ENCODE results near the gene IL3.

IL3 gene

DNA sequence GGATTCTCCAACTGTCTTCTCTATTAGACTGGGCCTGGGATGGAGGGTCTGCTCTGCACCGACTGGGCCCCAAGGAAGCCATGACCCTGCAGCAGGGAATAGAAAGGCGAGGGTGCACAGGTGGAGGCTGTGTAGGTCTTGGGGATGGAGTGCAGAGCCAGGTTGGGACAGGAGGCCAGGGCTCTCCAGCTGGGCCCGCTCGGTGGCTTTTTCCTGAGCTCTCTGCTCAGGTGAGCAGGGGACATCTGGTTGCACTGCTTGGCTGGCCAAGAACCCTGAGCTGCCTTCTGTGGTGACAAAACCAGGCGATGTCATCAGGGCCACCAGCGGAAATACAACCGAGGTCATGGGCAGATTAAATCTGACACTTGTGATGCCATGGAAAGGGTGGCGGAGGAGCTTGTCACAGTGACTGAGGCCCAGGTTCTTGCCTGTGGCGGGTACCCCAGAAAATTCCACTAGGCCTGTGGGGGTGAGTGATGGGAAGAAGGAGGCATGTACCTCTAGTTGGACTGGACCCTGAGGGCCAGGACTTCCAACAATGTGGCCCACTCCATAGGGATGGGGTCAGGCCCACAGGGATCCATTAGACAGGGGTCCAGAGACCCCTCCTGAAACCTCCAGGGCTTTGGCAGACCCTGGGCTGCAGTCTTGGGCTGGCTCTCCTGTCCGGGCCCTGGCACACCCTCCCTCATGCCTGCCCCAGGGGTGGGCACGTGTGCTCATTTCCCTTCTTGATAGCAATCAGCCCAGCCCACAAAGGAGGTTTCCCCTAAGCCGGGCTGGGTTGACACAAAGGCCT is 4.4 kb upstream of the IL3 start:
- Histone ChIP-seq H3K36me3 (ENCODE audit: insufficient read depth, low read length) (no peaks in the 10 kb centered on the region), H3K4me3 (ENCODE audit: low read length) (no peak overlapping the region), H3K27me3 (ENCODE audit: insufficient read depth, low read length) (no peaks in the 10 kb centered on the region), H3K9me3 (ENCODE audit: low read length) (no peaks in the 10 kb centered on the region), H3K4me1 (ENCODE audit: insufficient read depth, low read length) (no peaks in the 10 kb centered on the region), H2AFZ (ENCODE audit: low read depth, low read length) (no peak overlapping the region)

DNA sequence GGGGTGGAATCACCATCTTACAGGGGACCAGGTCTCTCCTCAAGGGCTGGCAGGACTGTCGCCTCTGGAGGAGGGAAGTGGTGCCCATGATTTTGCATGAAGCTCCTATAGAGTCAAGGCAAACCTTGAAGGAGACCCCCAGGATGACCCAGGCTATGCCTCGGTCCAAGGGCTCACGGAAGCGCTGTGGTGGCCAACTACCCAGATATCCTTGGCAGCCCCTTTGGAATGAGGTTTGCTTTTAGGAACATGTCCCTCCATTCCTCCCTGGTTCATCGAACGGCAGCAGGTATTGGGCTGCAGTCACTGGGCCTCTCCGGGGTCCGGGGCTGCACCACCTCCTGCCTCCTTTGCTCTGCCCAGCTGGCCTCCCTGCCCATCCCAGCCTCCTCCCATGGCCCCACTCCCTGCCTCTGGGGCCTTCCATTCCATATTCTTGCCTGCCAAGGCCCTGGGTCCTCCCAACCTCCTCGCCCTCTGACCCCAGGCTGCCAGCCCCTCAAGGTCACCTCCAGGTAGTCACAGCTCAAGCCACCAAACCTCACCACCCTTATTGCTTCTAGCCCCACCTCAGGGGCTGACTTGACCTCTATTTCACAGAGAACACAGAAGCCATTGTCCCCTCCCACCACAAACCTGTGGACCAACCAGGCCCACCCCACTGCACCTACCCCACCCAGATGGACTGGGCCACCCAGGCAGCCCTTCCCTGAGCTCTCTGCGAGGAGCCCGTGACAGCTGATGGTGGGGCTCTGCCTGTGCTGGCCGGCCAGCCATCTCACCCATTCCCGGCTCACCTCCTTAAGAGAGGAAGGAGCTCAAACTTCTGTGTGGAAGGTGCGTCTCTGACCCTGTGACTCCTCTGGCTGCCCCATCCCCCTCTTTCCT is 3.6 kb upstream of the IL3 start:
- H3K27me3 ChIP-seq (ENCODE audit: insufficient read depth, low read length) = no peaks in the 10 kb centered on the region
- no peaks in the 10 kb centered on the region for H3K9me3 ChIP-seq (ENCODE audit: low read length)
- no peak overlapping the region for H2AFZ ChIP-seq (ENCODE audit: low read depth, low read length)
- H3K4me3 ChIP-seq (ENCODE audit: low read length) = no peak overlapping the region
- no peaks in the 10 kb centered on the region for H3K4me1 ChIP-seq (ENCODE audit: insufficient read depth, low read length)
- H3K36me3 ChIP-seq (ENCODE audit: insufficient read depth, low read length) = no peaks in the 10 kb centered on the region

DNA sequence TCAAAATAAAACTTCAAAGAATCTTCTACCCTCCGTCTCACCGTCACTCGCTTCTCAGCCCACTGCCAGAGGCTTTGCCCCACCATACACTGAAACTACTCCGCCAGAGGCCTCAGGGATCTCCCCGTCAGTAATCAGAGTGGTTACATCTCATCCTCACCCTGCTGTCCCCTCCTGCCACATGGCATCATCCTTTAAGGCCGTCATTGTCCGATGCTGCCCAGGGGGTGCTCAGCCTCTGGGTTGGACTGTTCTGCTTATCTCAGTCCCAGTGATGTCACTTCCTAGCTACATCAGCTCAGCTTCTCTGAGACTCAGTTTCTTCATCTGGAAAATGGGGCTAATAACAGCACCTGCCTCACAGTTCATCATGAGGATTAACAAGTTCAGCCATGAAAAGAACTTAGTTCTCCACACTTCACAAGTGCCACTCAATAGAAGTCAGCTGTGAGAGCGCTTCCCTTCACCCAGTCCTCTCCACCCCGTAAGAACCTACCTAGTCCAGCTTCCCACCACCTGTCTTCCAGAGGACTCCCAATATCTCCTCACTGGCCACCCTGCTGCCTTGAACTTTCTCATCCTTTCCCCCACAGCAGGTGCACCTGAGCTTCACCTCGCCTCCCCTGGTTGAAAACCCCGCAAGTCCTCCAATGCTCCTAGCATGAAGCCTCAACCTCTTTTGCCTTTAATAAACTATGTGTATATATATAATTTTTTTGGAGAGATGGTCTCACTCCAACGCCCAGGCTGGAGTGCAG is 2.8 kb upstream of the IL3 start:
- no peak overlapping the region for H3K4me3 ChIP-seq (ENCODE audit: low read length)
- no peak overlapping the region for H2AFZ ChIP-seq (ENCODE audit: low read depth, low read length)
- no peaks in the 10 kb centered on the region for H3K4me1 ChIP-seq (ENCODE audit: insufficient read depth, low read length)
- H3K9me3 ChIP-seq (ENCODE audit: low read length) = no peaks in the 10 kb centered on the region
- no peaks in the 10 kb centered on the region for H3K27me3 ChIP-seq (ENCODE audit: insufficient read depth, low read length)
- H3K36me3 ChIP-seq (ENCODE audit: insufficient read depth, low read length) = no peaks in the 10 kb centered on the region

DNA sequence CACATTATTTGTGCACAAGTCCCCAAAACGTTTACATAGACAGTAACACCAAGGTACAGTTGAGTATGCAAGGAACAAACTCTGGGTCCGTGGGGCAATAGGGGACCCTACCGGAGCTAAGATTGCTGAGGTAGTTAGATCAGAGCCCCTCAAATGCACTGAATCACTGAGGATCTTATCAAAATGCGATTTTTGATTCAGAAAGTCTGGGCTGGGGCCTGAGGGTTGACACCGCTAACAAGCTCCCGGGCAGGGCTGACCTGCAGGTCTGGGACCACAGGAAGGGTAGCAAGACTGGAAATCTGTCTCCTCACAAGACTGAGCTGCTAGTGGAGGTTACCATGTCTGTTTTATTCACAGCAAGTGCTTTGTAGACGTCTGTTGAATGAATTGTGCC is 1.8 kb upstream of the IL3 start:
- H2AFZ ChIP-seq (ENCODE audit: low read depth, low read length) = no peak overlapping the region
- H3K36me3 ChIP-seq (ENCODE audit: insufficient read depth, low read length) = no peaks in the 10 kb centered on the region
- H3K27me3 ChIP-seq (ENCODE audit: insufficient read depth, low read length) = no peaks in the 10 kb centered on the region
- no peaks in the 10 kb centered on the region for H3K4me1 ChIP-seq (ENCODE audit: insufficient read depth, low read length)
- H3K4me3 ChIP-seq (ENCODE audit: low read length) = no peak overlapping the region
- no peaks in the 10 kb centered on the region for H3K9me3 ChIP-seq (ENCODE audit: low read length)

DNA sequence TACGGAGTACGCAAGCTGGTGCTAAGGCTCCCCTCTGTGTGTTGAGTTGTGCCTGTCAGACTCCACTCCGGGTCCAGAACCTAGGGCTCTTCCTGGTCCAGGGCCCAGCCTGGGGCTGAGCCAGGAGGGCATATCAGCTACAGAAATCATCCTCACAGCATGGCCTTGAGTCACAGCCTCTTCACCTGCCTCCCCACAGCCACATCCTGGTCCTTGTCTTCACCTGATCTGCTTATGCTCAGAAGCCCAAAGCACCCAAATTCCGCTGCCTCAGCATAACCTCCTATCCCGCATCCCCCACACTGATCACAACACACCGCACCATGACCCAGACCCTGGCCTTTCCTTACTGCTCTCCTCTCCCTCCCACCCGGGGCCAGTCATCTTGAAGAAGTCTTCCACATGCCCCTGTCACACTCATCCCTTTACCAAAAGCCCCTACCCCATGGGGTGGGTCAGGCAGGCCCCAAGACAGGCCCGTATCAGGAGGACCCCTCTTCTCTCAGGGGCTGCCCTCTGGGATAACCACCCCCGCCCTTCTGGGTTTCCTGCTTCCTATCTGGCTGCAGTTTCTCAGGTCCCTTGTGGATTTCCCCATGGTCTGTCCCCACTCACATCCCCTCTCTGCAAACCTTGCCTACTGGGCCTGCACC is 1.3 kb upstream of the IL3 start:
- Histone ChIP-seq H3K4me1 (ENCODE audit: insufficient read depth, low read length) (no peaks in the 10 kb centered on the region), H3K27me3 (ENCODE audit: insufficient read depth, low read length) (no peaks in the 10 kb centered on the region), H3K4me3 (ENCODE audit: low read length) (no peak overlapping the region), H3K36me3 (ENCODE audit: insufficient read depth, low read length) (no peaks in the 10 kb centered on the region), H2AFZ (ENCODE audit: low read depth, low read length) (no peak overlapping the region), H3K9me3 (ENCODE audit: low read length) (no peaks in the 10 kb centered on the region)

DNA sequence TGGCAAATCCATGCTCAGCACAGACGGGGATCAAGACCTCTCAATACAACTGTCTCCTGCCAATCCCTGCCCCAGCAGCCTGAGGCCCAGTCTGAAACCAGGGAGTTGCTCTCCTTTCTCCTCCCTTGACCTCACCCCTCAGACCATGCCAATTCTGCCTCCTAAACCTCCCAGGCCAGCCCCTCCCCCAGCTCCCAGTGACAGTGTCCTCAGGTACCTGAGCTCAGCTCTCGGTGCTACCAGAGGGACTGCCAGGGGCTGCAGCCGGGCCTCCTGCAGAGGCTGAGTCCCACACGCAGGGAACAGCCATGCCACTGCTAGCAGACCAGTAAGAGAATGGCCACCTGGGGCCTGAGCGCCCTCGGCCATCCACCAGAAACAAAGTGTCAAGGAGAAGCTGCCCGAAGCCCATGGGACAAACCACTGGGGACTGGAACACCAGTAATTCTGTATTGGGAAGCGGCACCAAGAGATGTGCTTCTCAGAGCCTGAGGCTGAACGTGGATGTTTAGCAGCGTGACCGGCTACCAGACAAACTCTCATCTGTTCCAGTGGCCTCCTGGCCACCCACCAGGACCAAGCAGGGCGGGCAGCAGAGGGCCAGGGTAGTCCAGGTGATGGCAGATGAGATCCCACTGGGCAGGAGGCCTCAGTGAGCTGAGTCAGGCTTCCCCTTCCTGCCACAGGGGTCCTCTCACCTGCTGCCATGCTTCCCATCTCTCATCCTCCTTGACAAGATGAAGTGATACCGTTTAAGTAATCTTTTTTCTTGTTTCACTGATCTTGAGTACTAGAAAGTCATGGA is 557 bp upstream of the IL3 start:
- Histone ChIP-seq H3K4me3 (ENCODE audit: low read length) (no peak overlapping the region), H3K9me3 (ENCODE audit: low read length) (no peaks in the 10 kb centered on the region), H3K4me1 (ENCODE audit: insufficient read depth, low read length) (no peaks in the 10 kb centered on the region), H2AFZ (ENCODE audit: low read depth, low read length) (no peak overlapping the region), H3K36me3 (ENCODE audit: insufficient read depth, low read length) (no peaks in the 10 kb centered on the region), H3K27me3 (ENCODE audit: insufficient read depth, low read length) (no peaks in the 10 kb centered on the region)

- Histone ChIP-seq H3K9me3 (ENCODE audit: low read length) (no peaks in the 10 kb centered on the region), H3K27me3 (ENCODE audit: insufficient read depth, low read length) (no peaks in the 10 kb centered on the region), H2AFZ (ENCODE audit: low read depth, low read length) (no peak overlapping the region), H3K36me3 (ENCODE audit: insufficient read depth, low read length) (no peaks in the 10 kb centered on the region), H3K4me1 (ENCODE audit: insufficient read depth, low read length) (no peaks in the 10 kb centered on the region), H3K4me3 (ENCODE audit: low read length) (no peak overlapping the region)
These were observed 2.8 kb downstream of the IL3 start for GRCh38 chr5:132063090-132063911.

DNA sequence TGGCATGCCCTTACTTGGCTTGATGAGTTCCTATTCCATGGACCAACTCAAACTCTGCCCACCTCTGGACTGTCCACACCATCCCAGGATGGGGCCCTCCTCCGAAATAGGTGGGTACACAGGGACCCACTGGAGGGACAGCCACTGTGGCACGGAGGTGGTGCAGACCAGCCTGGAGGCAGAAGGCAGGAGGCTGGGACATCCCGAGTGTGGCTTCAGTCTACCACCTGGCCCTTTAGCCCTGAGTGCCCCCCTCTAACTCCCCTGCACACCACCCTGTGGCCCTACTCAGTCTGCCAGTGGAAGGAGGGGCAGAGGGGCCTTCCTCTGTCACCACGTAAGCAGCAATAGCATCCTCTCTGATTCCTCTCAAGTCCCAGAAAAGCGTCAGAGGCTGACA is 3.7 kb downstream of the IL3 start:
- H3K27me3 ChIP-seq (ENCODE audit: insufficient read depth, low read length) = no peaks in the 10 kb centered on the region
- no peaks in the 10 kb centered on the region for H3K36me3 ChIP-seq (ENCODE audit: insufficient read depth, low read length)
- H2AFZ ChIP-seq (ENCODE audit: low read depth, low read length) = no peak overlapping the region
- H3K9me3 ChIP-seq (ENCODE audit: low read length) = no peaks in the 10 kb centered on the region
- H3K4me3 ChIP-seq (ENCODE audit: low read length) = no peak overlapping the region
- H3K4me1 ChIP-seq (ENCODE audit: insufficient read depth, low read length) = no peaks in the 10 kb centered on the region

DNA sequence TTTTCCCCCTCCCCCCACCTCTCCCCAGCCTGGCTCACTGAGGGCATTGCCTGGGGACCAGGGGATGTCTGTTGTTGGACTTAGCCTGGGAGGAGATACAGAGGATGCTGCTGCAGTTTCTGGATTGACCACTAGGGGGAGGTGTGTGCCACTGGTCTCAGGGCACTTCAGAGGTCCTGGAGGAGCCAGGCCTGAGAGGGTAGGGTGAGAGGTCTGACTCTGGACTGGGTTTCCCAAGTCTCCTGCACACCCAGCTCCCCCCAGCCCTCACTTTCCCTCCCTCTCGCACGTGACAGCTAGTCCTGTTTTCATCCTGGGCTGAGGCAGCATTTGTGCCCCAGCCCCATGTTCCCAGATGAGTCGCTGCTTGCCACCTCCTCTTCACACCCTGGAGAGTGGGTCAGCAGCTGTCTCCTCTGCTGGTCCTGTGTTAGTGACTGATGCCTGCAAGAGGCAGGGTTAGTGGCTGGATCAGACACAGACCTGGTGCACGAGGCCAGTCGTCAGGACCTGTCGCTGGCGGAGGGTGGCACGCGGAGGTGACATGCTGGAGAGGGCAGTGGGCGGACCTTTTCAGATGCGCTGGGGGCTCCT is 4.4 kb downstream of the IL3 start:
- no peak overlapping the region for H3K4me3 ChIP-seq (ENCODE audit: low read length)
- H2AFZ ChIP-seq (ENCODE audit: low read depth, low read length) = no peak overlapping the region
- no peaks in the 10 kb centered on the region for H3K9me3 ChIP-seq (ENCODE audit: low read length)
- no peaks in the 10 kb centered on the region for H3K4me1 ChIP-seq (ENCODE audit: insufficient read depth, low read length)
- no peaks in the 10 kb centered on the region for H3K36me3 ChIP-seq (ENCODE audit: insufficient read depth, low read length)
- no peaks in the 10 kb centered on the region for H3K27me3 ChIP-seq (ENCODE audit: insufficient read depth, low read length)

DNA sequence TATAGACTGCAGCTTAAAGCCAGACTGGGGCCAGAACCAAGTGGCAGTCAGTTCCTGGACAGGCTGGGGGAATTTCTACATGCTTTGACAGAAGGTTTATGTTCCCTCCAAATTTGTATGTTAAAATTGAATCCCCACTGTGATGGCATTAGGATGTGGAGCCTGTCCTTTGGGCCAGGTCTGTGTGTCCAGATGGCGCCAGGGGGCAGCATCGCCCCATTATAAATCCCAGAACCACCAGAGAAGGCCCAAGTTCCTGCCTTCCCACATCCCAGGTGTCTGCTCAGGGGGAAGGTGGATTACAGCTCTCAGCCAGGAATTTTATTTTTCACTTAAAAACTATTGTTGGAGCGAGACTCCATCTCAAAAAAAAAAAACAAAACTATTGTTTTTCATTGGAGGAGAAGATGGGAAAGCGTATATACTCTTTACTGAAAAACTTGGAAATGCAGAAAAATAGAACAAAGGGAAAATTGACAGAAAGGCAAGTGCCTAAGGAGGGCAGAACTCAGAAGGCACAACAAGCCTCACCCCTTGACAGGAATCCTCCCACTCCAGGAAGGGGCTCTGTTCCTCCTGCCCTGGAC is 5.0 kb downstream of the IL3 start:
- Histone ChIP-seq H2AFZ (ENCODE audit: low read depth, low read length) (no peak overlapping the region), H3K36me3 (ENCODE audit: insufficient read depth, low read length) (no peaks in the 10 kb centered on the region), H3K9me3 (ENCODE audit: low read length) (no peaks in the 10 kb centered on the region), H3K4me1 (ENCODE audit: insufficient read depth, low read length) (no peaks in the 10 kb centered on the region), H3K27me3 (ENCODE audit: insufficient read depth, low read length) (no peaks in the 10 kb centered on the region), H3K4me3 (ENCODE audit: low read length) (no peak overlapping the region)
